GM18499 (cell line): Measurements from ENCODE around the gene PCCA.

Source experiments
- ATAC-seq: cut with Tn5 transposase; IDR thresholded peaks from one replicate; pipeline ENCODE4 v1.9.1; 2021; ENCODE audit warnings: moderate number of reproducible peaks; ENCODE audit not compliant: insufficient read depth, unreplicated experiment

PCCA gene

DNA sequence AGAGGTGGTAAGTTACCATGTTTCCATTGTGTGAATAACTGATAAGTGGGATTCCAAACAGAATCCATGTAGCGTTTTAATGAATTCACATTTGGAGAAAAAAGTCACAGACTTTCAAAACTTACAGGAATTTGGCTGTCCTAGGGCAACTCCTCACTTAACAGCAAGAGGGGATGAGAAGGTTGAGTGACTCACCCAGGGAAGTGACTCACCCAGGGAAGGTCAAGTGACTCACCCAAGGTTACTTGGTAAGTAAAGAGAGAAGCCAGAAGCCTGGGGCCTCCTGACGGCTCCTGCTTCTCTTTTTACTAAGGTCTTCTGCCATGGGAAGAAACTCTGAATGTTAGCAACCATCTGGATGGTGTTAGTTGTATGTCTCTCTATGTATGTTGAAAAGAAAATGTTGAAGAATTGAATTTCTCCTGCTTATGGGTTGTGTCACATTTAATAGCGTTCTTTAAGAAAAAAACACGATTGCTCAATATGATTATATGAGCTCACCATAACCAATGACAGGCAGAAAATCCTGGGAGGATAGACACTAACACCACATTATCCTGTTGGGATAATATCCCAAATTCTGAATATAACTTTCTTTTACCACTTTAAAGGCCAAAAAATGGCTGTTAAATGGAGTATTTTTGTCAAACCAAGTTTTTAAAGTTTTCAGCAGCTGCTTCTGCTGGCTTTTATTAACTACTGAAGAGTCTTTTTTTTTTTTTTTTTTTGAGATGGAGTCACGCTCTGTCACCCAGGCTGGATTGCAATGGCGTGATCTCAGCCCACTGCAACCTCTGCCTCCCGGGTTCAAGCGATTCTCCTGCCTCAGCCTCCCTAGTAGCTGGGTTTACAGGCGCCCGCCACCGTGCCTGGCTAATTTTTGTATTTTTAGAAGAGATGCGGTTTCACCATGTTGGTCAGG lies 304.1 kb downstream of the PCCA start:
- peak; percentile 32 for ATAC-seq

- peak; percentile 91 for ATAC-seq
These were observed 305.3 kb downstream of the PCCA start for GRCh38 chr13:100394005-100394695.

GRCh38 chr13:100395698-100396373 lies 306.9 kb downstream of the PCCA start:
- no peak for ATAC-seq

GRCh38 chr13:100396776-100397175 lies 307.9 kb downstream of the PCCA start:
- ATAC-seq = no peak

GRCh38 chr13:100397627-100398026 lies 308.7 kb downstream of the PCCA start:
- no peak for ATAC-seq

DNA sequence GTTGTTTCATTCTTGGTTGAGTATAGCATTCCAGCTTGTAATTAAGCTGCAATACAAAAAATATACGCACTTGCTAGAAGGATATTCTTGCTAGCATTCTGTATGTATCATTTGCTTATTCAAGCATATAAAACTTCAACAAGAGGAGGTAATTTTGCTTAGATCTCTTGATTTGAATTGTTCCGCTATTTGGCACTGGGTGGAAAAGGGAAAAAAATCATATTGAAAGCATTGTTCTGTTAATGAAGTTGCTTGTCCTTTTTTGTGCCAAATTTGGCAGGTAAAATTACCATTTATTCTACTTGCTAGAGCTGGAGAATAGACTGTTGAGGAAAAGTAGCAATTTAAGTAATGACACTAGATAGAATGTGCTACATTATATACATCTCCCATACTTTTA lies 309.5 kb downstream of the PCCA start:
- ATAC-seq = no peak

DNA sequence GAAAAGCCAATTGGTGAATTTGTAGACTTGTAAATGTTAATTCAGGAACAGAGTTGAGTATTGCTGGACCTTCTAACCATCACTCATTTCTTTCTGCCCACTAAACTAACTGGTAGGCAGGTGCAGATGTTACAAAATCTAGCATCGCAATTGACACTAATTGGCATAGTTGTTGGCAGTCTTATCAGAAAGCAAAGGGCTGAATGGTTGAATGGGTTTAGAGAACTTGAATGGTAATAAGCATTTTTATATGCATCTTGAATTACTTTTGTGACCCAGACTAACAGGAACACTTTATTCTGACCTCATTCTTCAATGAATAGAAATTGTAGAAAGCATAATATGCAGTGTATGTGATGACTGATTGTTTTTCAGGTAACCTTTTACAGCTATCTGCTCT lies 310.6 kb downstream of the PCCA start:
- no peak for ATAC-seq

GRCh38 chr13:100403675-100404074 lies 314.8 kb downstream of the PCCA start:
- ATAC-seq = no peak

GRCh38 chr13:100409132-100409531 lies 320.2 kb downstream of the PCCA start:
- ATAC-seq = no peak

GRCh38 chr13:100423375-100423774 lies 334.5 kb downstream of the PCCA start:
- no peak for ATAC-seq

DNA sequence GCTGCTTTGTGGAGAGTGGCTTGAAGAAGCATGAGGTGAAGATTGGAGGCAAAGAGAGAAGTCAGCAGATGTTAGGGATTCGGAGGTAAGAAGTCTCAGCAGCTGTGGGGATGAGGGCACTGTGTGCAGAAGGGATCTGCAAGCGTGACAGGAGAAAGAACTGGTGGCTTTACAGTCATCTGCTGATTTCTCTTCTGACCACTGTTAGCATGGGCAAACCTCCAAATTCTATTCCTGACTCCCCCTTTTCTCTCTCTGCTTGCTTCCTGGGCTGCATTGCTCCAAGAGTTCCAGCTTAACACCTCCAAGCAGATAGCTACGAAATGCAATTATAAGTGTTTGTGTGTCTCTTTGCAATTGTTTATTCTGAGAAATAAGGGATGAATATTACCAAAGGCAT lies 340.1 kb downstream of the PCCA start:
- no peak for ATAC-seq

- no peak for ATAC-seq
These were observed 343.7 kb downstream of the PCCA start for GRCh38 chr13:100432611-100433010.

DNA sequence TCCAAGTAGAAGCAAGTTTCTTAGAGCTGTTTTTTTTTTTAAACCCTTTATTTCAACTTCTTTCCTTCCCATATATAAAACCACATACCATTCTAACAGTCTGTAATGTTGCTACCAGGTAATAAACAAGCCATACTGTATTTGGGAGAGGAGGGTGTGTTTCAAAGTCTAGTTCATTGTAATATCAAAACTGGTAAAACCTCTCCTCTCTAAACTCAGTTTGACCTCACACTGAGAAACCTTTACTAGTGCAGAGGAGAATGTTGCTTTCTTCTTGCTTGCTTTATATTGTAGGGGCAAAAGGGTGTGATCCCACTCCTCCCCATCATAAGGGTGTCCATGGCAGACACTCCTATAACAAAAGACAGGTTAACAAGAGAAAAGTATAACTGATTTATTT lies 344.6 kb downstream of the PCCA start:
- no peak for ATAC-seq

DNA sequence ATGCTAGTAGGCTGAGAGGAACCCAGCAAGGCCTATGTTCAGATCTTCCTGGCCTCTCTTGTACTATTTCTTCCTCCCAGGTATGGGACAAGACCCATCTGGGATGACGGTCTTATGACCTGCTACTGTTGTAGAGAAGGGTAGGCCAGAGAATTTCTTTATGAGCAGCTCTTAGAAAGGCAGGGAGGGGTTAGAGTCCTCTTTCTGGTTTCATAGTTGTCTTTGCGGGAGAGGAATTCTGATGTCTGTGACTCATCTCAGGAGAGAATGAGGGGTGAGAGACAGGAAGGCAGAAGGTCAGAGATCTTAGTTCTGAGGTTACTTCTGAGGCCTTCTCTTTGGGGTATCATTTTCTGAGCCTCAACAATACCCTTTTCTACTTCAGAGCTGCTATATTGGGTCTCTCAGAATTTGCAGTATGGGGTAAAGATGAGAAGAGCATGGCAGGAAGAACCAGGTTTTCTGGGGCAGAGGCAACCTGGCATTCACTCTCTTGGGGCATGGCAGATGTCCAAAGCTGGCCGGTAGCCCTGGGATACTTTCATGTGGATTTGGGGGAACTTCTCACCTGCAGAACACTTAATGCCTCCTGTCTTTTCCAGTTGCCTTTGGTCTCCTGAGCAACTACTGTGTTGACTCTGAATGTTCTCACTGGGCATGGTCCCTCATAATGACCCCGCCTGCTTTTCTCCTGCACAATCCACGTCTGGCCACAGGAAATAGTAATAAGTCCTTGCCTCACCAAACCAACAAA lies 345.3 kb downstream of the PCCA start:
- ATAC-seq = peak; percentile 97

DNA sequence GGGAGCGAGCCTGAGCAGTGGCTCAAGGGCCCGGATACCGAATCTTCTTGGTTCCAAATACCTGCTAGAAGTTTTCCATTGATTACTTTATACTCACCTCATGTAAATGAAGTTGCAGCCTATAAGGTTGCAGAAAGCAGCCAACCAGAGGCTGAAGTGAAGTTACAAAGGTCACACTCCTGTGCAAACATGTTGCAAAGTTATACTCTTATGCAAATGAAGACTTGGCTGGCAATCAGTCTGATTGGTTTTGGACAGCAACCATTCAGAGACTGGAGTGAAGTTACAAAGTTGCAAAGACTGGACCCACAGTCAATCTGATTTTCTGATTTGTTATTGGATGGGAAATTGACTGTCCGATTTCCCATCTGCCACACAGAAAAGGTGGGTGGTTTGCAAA lies 347.2 kb downstream of the PCCA start:
- ATAC-seq = no peak

- ATAC-seq = no peak
These were observed 349.3 kb downstream of the PCCA start for GRCh38 chr13:100438059-100438788.

DNA sequence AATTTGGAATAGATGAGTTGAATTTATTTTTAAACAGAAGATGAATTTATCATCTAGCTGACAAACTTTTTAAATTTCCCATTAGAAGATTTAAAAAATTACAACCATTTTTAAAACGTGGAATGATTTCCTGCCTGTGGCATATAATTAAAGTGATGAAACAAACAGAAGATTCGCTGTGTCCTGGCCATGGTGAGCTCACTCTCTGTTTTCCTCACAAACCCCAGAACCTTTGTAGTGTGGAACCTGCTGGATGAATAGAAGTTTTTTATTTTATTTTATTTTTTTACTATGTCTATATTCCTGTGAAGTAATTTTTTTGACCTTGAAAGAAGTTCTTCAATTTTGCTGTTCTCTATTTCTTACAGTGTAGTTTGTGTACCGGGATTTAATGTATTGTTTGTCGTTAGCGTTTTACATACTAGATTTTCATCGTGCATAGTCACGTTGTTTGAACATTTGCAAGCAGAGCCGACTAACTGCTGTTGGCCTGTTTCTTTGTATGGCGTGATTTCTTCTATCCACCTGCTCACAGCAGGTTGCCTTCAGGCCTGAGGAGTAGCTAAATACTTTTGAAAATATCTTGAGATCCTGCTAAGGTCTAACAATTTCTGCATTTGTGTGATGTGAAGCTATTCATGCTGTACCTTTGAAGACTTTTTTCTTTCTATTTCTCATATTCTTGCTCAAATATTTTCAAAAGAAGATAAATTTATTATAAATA lies 350.5 kb downstream of the PCCA start:
- no peak for ATAC-seq

GRCh38 chr13:100440751-100441425 lies 352.0 kb downstream of the PCCA start:
- no peak for ATAC-seq
